OCI-LY3 (cell line): ENCODE results near the gene CAB39.

Experiments
- EZH2phosphoT487 ChIP-seq: fragments of 200-600 bp; shearing (Covaris generic); IDR thresholded peaks from 2 replicates; pipeline ENCODE4 v1.6.1; 2018; ENCODE audit warnings: antibody characterized with exemption, mixed run types, low read depth
- TF ChIP-seq, protein P1 (sequence below): fragments of 200-600, 300-600 bp; sonication (generic); IDR thresholded peaks from 2 replicates; pipeline ENCODE4 v1.5.1; 2014; ENCODE audit warnings: antibody characterized with exemption, low read length, low read depth

DNA sequence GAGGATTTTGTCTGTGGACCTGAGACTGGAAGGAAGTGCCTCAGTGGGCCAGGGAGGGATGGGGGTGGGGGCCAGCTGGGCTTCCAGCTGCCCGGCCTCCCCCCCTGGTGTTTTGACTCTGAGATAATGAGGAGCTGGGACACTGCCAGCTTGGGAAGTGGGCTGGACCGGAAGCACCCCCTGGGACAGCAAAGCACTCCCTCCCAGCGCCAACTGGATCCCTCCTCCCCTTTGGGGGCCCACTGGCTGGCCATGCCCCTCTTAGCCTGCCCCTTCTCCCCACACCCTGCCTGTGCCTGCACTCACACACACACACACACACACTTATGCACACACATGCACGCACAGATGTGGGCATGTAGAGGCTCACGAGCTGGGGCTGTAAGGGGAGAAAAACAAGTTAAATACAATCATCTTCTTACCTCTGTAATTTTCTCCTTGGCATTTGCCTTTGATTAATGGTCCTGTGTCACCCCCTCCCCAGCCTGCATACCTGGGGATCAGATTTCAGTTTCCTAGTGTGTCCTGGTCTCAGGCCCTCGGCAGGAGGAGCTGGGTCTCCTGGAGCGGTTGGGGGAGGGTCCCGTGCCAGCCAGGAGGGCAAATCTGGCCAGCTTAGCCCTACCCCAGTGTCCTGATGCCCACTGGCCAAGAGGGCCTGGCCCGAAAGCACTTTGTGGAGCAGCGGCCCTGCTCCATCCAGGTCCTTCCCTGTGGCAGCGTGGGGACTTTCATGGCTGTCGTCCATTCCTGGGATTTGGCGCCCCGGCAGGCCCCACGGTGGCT, 155.7 kb downstream of the CAB39 start:
- TF ChIP-seq, protein P1, sequence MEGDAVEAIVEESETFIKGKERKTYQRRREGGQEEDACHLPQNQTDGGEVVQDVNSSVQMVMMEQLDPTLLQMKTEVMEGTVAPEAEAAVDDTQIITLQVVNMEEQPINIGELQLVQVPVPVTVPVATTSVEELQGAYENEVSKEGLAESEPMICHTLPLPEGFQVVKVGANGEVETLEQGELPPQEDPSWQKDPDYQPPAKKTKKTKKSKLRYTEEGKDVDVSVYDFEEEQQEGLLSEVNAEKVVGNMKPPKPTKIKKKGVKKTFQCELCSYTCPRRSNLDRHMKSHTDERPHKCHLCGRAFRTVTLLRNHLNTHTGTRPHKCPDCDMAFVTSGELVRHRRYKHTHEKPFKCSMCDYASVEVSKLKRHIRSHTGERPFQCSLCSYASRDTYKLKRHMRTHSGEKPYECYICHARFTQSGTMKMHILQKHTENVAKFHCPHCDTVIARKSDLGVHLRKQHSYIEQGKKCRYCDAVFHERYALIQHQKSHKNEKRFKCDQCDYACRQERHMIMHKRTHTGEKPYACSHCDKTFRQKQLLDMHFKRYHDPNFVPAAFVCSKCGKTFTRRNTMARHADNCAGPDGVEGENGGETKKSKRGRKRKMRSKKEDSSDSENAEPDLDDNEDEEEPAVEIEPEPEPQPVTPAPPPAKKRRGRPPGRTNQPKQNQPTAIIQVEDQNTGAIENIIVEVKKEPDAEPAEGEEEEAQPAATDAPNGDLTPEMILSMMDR = no peak
- TF ChIP-seq EZH2phosphoT487 = no peak
